GM12864 (cell line): Measurements from ENCODE around the gene TRIM38.

Source experiments
- DNase-seq: peaks from one replicate; pipeline ENCODE4 v3.0.0-alpha.2; 2011; ENCODE audit warnings: low read depth
- H3K4me3 ChIP-seq: 2 replicates; pipeline ENCODE4 v1.5.1; 2011; ENCODE audit warnings: mild to moderate bottlenecking, low read depth, low read length, control low read depth
- TF ChIP-seq, protein P1 (sequence below): IDR thresholded peaks from 2 replicates; pipeline ENCODE4 v1.5.1; 2011; ENCODE audit warnings: low read depth, mild to moderate bottlenecking, moderate library complexity, low read length, control low read depth, inconsistent platforms; ENCODE audit errors: missing control alignments

The TRIM38 gene

GRCh38 chr6:25951296-25952032 is 11.1 kb upstream of the TRIM38 start:
- DNase-seq, result no peak
- H3K4me3 ChIP-seq, result no peak overlapping the region
- TF ChIP-seq, protein P1, sequence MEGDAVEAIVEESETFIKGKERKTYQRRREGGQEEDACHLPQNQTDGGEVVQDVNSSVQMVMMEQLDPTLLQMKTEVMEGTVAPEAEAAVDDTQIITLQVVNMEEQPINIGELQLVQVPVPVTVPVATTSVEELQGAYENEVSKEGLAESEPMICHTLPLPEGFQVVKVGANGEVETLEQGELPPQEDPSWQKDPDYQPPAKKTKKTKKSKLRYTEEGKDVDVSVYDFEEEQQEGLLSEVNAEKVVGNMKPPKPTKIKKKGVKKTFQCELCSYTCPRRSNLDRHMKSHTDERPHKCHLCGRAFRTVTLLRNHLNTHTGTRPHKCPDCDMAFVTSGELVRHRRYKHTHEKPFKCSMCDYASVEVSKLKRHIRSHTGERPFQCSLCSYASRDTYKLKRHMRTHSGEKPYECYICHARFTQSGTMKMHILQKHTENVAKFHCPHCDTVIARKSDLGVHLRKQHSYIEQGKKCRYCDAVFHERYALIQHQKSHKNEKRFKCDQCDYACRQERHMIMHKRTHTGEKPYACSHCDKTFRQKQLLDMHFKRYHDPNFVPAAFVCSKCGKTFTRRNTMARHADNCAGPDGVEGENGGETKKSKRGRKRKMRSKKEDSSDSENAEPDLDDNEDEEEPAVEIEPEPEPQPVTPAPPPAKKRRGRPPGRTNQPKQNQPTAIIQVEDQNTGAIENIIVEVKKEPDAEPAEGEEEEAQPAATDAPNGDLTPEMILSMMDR, result no peak

GRCh38 chr6:25952535-25952934 is 10.1 kb upstream of the TRIM38 start:
- no peak overlapping the region for H3K4me3 ChIP-seq
- DNase-seq, result no peak
- TF ChIP-seq, protein P1, result no peak

DNA sequence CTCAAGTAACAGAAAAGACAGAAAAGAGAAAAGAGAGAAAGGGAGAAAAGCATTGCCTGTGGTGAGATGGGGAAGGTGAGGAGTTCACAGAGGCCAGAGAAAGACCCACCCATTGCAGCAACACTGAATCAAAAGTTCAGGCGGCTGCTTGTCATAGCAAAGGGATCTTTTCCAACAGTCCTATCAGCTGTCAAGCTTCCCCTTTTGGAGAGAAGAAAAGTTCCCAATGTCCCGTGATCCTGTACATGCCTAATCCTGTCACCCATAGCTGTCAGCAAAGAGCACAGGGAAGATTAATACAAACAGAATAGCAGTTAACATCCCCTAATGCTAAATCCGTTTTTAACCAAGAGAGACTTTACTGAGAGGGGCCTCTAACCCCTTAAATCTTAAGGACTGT is 8.9 kb upstream of the TRIM38 start:
- TF ChIP-seq, protein P1, result no peak
- DNase-seq, result no peak
- H3K4me3 ChIP-seq, result no peak overlapping the region

DNA sequence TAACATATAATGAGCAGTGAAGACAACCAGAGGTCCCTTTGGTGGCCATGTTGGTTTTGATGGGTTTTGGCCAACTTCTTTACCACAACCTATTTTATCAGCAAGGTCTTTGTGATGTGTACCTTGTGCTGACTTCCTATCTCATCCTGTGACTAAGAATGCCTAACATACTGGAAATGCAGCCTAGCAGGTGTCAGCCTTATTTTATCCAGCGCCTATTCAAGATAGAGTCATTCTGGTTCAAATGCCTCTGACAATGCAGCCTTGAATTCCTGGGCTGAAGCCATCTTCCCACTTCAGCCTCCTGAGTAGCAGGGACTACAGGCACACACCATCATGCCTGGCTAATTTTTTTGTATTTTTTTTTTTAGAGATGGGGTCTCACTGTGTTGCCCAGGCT is 7.8 kb upstream of the TRIM38 start:
- DNase-seq, result no peak
- no peak overlapping the region for H3K4me3 ChIP-seq
- TF ChIP-seq, protein P1, result no peak

DNA sequence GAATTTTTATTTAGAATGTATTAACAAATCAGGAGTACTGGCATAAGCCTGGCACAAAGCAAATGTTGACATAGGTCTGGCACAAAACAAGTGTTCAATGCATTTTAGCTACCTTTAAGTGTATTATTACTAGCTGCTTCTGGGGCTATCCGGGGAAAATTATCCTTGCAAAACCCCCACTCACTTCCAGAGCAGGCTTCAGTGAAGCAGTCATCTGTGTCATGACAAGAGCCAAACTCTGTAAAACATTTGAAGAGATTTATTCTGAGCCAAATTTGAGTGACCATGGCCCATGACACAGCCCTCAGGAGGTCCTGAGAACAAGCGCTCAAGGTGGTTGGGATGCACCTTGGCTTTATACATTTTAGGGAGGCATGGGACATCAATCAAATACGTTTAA is 6.4 kb upstream of the TRIM38 start:
- DNase-seq, result no peak

GRCh38 chr6:25958700-25959162 is 3.9 kb upstream of the TRIM38 start:
- DNase-seq, result no peak
- H3K4me3 ChIP-seq, result no peak overlapping the region
- TF ChIP-seq, protein P1, result no peak

More for the DNA sequence above, 6.4 kb upstream of the TRIM38 start:
- H3K4me3 ChIP-seq, result no peak overlapping the region
- TF ChIP-seq, protein P1, result no peak

DNA sequence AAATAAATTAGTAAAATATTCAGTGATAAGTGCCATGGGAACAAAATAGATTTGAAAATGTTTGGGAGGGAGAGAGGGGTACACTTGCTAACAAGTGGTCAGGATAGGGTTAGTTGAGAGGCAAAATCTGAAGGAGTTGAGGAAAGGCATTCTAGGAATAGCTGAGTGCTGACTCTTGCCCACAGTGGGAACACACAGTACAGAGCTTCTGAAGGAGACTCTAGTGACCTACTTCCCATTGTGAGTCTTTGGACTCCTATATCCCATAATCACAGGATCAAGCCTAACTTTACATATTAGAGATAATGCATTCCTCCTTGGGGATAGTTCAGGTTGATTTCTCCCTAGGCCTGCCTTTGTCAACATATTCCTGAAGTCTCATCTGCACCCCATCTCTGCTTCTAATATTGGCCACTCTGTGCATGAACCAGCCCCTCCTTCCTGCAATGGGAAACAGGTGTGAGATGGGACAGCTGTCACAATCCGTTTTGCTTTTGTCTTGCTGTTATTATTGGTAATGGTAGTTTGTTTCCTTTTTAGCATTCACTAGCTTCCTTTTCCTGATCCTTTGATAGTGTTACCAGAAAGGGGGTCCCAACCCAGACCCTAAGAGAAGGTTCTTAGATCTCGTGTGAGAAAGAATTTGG is 2.6 kb upstream of the TRIM38 start:
- DNase-seq, result no peak
- no peak overlapping the region for H3K4me3 ChIP-seq
- TF ChIP-seq, protein P1, result no peak
